Measurements from ENCODE around the gene AIPL1.

The AIPL1 gene

DNA sequence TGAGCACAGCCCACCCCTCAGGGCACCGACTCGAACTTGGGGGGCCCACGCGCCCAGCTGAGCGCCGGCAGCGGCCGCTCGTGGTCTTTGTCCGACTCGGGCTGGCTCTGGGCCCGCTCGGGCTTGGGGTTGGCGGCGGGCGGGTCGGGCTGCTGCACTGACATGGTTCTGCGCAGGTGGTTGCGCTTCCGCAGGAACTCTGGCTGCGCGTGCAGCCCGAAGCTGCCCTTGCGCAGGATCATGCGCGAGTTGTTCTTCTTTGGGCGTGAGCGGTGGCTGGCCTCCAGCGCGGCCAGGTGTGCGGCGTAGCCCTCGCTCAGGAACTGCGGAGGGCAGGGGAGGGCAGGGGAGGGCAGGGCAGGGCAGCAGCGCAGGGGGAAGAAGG, 20.4 kb upstream of the AIPL1 start:
- Histone ChIP-seq H3K4me1 (ENCODE audit: insufficient read depth, low read length, poor library complexity, severe bottlenecking) (peaks cover 10% of the 10 kb centered on the region), H3F3A (ENCODE audit: low read depth) (no peaks in the 10 kb centered on the region), H3K9me2 (replicated peaks; ENCODE audit: low read depth, low read length) (no peaks in the 10 kb centered on the region), H3K36me3 (ENCODE audit: insufficient read depth, low read length) (no peaks in the 10 kb centered on the region; the same call in 1 of the 2 replicates), H4K20me1 (ENCODE audit: insufficient read depth, low read length, poor library complexity, severe bottlenecking) (no peaks in the 10 kb centered on the region), H3K79me2 (ENCODE audit: insufficient read depth, low read length) (no peaks in the 10 kb centered on the region), H3K4me2 (ENCODE audit: low read depth, low read length, poor library complexity, severe bottlenecking) (no peak overlapping the region), H3K27me3 (ENCODE audit: insufficient read depth, low read length, poor library complexity, severe bottlenecking) (no peaks in the 10 kb centered on the region), H3K9ac (ENCODE audit: low read depth, low read length, poor library complexity, severe bottlenecking) (no peak overlapping the region), H2AFZ (ENCODE audit: low read length) (no peak overlapping the region), H3K4me3 (ENCODE audit: low read length, poor library complexity, severe bottlenecking) (no peak overlapping the region), H3K9me3 (ENCODE audit: insufficient read depth, low read depth, low read length) (no peaks in the 10 kb centered on the region)
- TF ChIP-seq EZH2phosphoT487 (IDR thresholded peaks at IDR 0.05; ENCODE audit: borderline replicate concordance), result no peak
- TF ChIP-seq, protein P1, sequence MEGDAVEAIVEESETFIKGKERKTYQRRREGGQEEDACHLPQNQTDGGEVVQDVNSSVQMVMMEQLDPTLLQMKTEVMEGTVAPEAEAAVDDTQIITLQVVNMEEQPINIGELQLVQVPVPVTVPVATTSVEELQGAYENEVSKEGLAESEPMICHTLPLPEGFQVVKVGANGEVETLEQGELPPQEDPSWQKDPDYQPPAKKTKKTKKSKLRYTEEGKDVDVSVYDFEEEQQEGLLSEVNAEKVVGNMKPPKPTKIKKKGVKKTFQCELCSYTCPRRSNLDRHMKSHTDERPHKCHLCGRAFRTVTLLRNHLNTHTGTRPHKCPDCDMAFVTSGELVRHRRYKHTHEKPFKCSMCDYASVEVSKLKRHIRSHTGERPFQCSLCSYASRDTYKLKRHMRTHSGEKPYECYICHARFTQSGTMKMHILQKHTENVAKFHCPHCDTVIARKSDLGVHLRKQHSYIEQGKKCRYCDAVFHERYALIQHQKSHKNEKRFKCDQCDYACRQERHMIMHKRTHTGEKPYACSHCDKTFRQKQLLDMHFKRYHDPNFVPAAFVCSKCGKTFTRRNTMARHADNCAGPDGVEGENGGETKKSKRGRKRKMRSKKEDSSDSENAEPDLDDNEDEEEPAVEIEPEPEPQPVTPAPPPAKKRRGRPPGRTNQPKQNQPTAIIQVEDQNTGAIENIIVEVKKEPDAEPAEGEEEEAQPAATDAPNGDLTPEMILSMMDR (conservative IDR thresholded peaks at IDR 0.05; ENCODE audit: low read length), result no peak

DNA sequence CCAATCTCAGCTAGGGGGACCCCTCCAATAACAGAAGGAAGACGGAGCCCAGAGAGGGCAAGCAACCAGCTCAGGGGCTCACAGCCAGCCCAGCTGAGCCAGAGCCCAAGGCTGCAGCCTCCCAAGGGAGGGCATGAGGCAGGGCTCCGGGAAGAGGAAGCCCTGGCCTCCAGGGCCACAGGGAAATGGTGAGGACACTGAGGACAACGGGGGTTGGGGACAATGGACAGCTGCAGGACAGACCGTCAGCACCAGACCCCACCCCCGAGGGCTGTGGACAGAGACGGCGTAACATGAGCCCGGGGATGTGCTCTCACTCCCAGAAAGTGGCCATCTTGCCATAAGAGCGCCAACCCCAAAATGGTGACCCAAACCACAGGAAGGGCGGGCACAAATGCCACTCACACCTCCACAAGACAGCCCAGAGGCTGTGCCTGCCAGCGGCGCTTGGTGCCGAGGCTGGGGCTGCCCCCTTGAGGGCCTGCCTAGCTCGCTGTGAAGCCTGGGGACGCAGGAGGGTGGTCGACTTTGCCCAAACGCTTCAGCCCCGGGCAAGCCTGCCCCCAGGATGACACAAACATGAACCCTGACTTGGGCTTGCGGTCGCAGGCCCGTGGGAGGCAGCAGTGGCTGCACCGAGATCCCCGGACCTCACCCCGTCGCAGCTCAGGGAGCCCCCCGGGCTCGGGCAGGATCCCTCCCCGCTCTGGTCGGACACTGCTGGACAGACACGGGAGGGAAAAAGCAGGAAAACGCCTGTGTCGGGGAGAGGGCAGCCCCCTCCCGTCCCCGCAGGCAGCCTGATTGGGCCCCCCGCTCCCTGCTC, 19.8 kb upstream of the AIPL1 start:
- Histone ChIP-seq H3K9me2 (replicated peaks; ENCODE audit: low read depth, low read length) (no peaks in the 10 kb centered on the region), H3K9me3 (ENCODE audit: insufficient read depth, low read depth, low read length) (no peaks in the 10 kb centered on the region), H3F3A (ENCODE audit: low read depth) (no peaks in the 10 kb centered on the region), H3K4me2 (ENCODE audit: low read depth, low read length, poor library complexity, severe bottlenecking) (no peak overlapping the region), H3K79me2 (ENCODE audit: insufficient read depth, low read length) (peaks cover 1% of the 10 kb centered on the region; the same call in 1 of the 2 replicates), H3K36me3 (ENCODE audit: insufficient read depth, low read length) (peaks cover 4% of the 10 kb centered on the region; the same call in 1 of the 2 replicates), H4K20me1 (ENCODE audit: insufficient read depth, low read length, poor library complexity, severe bottlenecking) (peaks cover 3% of the 10 kb centered on the region), H3K4me1 (ENCODE audit: insufficient read depth, low read length, poor library complexity, severe bottlenecking) (peaks cover 12% of the 10 kb centered on the region), H3K4me3 (ENCODE audit: low read length, poor library complexity, severe bottlenecking) (no peak overlapping the region), H3K9ac (ENCODE audit: low read depth, low read length, poor library complexity, severe bottlenecking) (no peak overlapping the region), H3K27me3 (ENCODE audit: insufficient read depth, low read length, poor library complexity, severe bottlenecking) (no peaks in the 10 kb centered on the region), H2AFZ (ENCODE audit: low read length) (no peak overlapping the region)
- TF ChIP-seq, protein P1 (conservative IDR thresholded peaks at IDR 0.05; ENCODE audit: low read length), result no peak
- no peak for TF ChIP-seq EZH2phosphoT487 (IDR thresholded peaks at IDR 0.05; ENCODE audit: borderline replicate concordance)

DNA sequence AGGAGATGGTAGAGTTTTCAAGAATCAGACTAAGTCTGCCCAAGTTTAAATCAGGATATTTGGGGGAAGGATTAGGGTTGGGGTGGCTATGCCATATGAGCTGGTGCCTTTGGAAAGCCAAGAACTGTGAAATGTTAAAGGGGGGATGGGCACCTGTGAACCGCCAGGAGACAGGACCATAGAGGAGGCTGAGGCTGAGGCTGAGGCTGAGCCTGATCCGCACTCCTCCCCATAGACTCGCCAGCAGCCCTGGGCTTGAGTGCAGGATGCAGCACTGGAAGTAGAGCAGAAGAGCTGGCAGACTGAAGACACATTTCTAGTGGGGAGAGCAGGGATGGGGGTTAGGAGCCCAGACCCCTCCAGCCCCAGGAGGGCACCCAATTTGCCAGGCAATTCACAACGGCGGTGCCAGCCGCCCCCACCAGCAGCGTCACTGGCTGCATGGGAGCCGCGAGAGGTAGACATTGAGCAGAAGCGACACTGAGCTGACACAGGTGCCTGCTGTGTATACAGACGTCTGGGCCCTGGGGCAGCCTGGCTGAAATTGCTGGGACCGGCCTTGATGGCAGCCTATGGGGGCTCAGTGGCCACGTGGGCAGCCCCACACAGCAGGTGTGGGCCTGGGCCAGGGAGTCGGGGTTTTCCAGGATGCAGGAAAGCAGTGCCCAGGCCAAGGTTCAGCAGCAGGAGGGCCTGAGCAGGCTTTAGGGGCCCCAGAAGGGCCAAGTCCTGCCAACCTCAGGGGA, 18.5 kb upstream of the AIPL1 start:
- no peak overlapping the region for H3K9ac ChIP-seq (ENCODE audit: low read depth, low read length, poor library complexity, severe bottlenecking)
- no peak overlapping the region for H3K4me3 ChIP-seq (ENCODE audit: low read length, poor library complexity, severe bottlenecking)
- no peak overlapping the region for H2AFZ ChIP-seq (ENCODE audit: low read length)
- peaks cover 5% of the 10 kb centered on the region for H4K20me1 ChIP-seq (ENCODE audit: insufficient read depth, low read length, poor library complexity, severe bottlenecking)
- no peaks in the 10 kb centered on the region for H3K9me2 ChIP-seq (replicated peaks; ENCODE audit: low read depth, low read length)
- H3K4me1 ChIP-seq (ENCODE audit: insufficient read depth, low read length, poor library complexity, severe bottlenecking), result peaks cover 12% of the 10 kb centered on the region
- TF ChIP-seq, protein P1 (conservative IDR thresholded peaks at IDR 0.05; ENCODE audit: low read length), result no peak
- no peak for TF ChIP-seq EZH2phosphoT487 (IDR thresholded peaks at IDR 0.05; ENCODE audit: borderline replicate concordance)
- no peak overlapping the region for H3K4me2 ChIP-seq (ENCODE audit: low read depth, low read length, poor library complexity, severe bottlenecking)
- no peaks in the 10 kb centered on the region for H3K9me3 ChIP-seq (ENCODE audit: insufficient read depth, low read depth, low read length)
- no peaks in the 10 kb centered on the region for H3F3A ChIP-seq (ENCODE audit: low read depth)
- peaks cover 16% of the 10 kb centered on the region; the same call in 1 of the 2 replicates for H3K36me3 ChIP-seq (ENCODE audit: insufficient read depth, low read length)
- H3K79me2 ChIP-seq (ENCODE audit: insufficient read depth, low read length), result peaks cover 14% of the 10 kb centered on the region; the same call in 1 of the 2 replicates
- no peaks in the 10 kb centered on the region for H3K27me3 ChIP-seq (ENCODE audit: insufficient read depth, low read length, poor library complexity, severe bottlenecking)
